ENCODE data around the gene RRN3.
"Not testable (repeated sequence)": the region's sequence is repeated elsewhere in the genome, so short reads cannot be mapped to it uniquely, and the experiment has no call there.

RRN3 gene

DNA sequence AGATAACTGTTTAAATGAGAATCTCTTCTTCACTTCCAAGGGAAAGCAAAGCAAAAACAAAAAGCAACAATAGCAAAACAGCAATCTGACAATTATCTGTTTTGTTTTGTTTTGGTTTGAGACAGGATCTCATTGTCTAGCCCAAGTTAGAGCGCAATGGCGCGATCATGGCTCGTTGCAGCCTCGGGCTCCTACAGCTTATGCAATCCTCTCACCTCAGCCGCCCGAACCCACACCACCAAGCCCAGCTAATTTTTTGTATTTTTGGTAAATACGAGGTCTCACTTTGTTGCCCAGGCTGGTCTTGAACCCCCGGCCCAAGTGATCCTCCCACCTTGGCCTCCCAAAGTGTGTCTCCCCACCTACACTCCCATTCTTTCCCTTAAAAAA lies 2.5 kb upstream of the RRN3 start:
- DNase-seq, result not testable (repeated sequence)

DNA sequence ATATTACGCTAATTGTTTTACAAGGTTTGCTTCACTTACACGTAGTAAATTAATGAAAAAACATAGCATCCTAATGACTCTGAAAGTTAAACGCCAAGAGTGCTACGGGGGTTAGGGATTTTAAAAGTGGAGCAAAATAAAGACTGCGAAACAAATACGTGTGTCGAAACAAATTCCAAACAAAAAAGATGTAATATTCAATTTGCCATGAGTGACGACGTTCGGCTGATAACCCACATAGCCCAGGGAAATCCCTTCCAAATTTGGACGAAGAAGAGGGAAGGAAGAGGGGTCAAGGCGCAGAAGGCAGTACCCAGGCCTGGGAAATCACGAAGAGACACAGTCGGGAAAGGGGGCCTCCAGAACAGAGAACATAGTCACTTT lies 509 bp downstream of the RRN3 start:
- not testable (repeated sequence) for DNase-seq

DNA sequence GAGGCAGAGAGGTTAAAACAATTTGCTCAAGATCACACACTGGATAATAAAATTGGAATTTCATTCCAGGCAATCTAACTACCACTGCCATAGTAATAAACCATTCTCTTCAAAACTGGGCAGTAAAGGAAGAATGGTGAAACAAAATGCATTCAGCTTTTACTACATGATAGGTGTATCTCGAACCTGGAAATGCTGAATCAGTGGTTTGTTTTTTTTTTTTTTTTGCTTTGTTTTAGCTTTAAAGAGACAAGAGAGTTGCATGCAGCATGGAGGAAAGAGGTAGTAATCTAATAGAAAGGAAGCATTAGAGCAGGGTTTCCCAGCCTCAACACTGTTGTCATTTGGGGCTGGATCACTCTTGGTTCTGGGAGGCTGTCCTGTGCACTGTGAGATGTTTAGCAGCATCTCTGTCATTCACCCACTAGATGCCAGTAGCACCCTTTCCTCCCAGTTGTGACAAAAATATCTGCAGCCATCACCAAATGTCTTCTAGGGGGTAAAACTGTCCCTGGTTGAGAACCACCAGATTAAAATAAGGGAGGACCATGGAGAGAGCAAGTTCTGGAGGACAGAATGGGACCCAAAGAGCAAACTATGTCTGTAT lies 3.3 kb downstream of the RRN3 start:
- not testable (repeated sequence) for DNase-seq

DNA sequence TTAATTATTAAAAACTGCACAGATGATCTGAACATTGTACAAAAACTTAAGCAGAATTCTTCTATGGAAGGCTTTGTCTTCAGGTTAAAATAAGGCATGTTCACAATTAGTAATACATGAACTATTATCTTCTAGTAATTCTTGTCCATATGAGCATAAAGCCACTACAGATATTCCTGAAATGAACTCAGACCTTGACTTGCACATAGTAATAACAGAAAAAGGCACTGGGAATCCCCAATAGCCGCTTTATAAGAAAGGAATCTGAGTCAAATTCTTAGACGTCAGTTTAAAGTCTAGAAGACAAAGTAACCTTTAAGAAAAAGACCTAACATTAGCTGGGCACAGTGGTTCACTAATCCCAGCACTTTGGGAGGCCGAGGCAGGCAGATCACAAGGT lies 11.3 kb downstream of the RRN3 start:
- DNase-seq, result not testable (repeated sequence)

DNA sequence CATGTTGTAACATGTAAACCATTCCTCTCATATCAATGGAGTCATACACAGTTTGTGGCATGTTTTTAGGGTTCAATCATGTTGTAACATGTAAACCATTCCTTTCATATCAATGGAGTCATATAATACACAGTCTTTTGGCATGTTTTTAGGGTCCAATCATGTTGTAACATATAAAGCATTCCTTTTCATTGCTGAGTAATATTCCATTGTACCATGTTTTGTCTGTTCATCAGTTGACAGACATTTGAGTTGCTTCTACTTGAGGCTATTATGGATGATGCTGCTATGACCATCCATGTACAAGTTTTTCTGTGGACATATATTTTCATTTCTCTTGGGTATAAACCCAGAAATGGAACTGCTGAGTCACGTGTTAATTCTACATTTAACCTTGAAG lies 13.2 kb downstream of the RRN3 start:
- not testable (repeated sequence) for DNase-seq

DNA sequence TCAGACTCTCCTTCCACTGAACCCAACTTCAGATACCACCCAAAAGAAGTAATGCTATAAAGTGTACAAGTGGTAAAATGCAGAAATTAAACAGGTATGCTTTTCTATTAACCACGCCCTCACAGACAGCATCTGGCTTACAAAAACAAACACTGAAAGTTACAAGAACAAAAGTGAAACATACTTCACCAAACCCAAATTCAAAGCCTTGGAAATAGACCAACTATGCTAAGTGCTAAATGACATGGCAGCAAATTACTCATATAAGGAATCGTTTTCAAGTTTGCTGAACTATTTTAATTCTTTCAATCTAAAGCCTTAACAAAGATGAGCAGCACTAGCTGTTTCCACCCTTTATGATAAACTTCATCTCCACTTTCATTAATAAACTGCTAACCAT lies 17.9 kb downstream of the RRN3 start:
- not testable (repeated sequence) for DNase-seq

DNA sequence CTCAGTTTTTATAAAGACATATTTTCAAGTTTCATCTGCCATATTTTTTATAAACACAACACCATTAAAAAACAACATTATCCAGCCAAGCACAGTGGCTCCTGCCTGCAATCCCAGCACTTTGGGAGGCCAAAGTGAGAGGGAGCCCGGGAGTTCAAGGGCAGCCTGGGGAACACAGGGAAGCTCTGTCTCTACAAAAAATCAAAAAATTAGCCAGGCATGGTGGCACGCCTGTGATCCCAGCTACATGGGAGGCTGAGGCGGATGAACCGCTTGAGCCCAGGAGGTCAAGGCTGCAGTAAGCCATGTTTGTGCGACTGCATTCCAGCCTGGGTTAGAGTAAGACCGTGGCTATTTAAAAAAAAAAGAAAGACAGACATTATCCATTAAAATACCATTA lies 21.0 kb downstream of the RRN3 start:
- DNase-seq, result no peak

DNA sequence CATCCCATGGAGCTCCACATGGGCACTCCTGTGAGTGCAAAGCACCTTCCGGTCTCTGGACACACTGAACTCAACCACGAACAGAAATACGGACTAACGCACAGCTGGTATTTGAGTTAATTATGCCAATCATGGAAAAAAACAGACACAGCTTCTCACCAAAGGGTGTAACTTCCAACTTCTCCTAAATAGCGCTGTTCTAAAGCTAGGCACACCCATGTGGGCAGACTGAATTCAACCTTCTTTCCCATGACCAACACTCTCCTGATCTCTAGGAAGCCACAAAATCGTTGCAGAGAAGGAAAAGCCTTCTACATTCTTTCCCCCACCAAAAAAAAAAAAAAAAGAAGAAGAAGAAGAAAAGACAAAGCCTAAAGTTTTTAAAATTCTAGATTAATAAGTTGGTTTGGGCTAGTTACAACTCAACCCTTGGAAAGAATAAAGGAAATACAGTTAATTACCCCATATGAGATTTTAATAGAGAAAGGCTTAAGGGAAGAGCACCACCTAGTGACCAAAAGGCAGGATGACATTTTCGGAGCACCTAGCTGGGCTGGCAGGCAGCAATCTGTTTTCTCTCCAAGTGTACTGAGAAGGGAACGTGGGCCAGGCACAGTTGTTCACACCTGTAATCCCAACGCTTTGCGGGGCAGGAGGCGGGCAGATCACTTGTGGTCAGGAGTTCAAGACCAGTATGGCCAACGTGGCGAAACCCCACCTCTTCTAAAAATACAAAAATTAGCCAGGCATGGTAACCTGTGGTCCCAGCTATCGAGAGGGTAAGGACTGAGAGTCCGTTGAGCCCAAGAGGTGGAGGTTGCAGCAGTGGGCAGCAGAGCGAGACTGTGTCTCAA lies 21.9 kb downstream of the RRN3 start:
- DNase-seq, result not testable (repeated sequence)

DNA sequence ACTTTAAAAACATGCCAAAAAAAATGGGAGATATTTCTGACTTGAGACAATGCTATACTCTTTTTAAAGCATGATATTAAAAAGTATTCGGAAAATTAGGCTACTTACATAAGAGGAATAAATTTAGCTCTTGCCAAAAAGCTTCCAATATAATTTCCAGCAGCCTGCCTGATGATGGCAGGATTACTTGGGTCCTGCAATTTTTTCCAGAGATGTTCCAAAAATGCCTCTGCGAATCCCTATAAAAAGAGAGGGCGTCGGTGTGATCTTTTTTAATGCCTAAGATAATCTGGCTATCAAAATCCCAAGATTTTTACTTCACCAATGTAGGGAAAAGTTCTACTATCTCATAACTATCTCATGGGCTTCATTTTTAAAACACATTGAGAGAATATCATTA lies 23.1 kb downstream of the RRN3 start:
- not testable (repeated sequence) for DNase-seq

DNA sequence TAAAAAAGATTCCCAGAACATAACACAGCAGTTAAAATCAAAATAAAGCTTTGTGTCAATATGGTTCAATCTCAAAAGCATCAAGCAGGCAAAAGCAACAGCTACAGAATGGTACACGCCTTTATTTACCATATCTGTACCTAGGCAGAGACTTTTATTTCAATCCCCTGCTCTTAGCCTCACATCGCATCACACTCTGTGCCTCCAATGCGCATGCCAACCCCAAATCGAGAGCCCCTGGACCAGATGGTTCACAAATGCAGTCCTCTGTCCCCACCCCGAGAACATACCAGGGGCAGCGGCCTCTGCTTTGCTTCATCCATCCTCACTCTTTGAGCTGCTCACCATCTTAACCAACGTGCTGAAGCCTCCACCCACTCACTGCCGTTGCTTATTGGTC lies 27.4 kb downstream of the RRN3 start:
- DNase-seq, result not testable (repeated sequence)

DNA sequence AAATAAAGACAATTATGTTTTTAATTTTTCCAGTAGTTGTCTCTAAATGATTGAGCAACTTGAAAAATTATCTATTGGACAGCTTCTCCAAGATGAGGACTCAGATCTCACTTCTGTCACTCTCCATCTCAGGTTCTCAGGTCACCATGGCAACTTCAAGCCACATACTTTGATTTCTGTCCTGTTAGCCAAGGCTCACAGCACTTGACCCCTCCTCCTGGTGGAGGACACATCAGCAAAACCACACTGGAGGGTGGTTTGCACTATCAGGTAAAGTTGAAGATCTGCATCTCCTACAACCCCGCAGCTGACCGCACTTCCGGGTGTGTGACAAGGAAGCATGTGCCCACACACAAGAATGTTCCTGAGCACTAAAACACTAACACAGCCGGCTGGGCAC lies 28.1 kb downstream of the RRN3 start:
- not testable (repeated sequence) for DNase-seq

DNA sequence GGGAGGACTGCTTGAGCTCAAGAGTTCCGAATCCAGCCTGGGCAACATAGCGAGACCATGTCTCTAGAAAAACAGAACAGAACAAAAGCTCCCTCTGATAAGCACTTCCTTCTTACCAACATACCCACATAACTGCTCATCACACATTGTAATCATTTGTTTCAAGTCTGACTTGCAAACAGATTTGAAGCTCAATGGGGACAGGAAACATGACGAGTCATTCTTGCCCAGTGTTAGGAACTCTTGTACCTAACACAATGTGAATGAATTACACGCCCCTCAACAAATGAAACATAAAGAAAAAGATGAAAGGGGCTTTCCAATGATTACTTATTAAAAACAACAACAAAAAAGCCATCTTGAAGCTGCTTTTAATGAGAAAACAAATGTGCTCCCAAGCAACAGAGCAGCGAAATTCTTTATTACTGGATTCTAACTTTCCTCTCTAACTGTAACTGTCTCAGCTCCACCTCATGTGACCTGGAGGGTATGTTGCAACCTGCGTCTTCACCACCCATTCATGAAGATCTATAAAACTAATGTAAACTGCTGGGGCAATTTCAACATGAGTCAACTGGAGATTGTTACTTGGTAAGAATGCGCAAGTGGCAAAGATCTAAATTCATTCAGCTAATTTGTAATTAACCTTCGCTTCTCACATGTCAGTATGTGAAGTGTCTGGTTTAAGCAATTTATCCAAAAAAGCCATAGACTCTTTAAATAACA lies 31.8 kb downstream of the RRN3 start:
- DNase-seq, result not testable (repeated sequence)

DNA sequence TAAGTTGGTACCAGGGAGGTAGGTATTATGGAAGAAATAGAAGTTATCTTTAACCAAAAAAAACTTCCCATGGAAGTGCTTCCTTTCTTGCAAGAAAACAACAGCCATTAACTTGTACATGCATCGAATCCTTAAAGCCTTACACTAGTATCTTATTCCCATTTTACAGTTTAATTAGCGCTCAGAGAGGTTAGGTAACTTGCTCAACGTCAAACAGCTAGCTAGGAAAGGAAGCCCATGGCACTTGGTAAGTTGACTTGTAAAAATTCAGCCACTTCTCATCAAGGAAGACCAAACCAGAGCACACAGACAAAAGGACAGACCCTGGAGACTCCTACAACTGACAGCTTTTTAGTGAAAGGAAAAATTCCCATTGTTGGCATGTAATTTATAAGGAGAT lies 34.7 kb downstream of the RRN3 start:
- no peak for DNase-seq

DNA sequence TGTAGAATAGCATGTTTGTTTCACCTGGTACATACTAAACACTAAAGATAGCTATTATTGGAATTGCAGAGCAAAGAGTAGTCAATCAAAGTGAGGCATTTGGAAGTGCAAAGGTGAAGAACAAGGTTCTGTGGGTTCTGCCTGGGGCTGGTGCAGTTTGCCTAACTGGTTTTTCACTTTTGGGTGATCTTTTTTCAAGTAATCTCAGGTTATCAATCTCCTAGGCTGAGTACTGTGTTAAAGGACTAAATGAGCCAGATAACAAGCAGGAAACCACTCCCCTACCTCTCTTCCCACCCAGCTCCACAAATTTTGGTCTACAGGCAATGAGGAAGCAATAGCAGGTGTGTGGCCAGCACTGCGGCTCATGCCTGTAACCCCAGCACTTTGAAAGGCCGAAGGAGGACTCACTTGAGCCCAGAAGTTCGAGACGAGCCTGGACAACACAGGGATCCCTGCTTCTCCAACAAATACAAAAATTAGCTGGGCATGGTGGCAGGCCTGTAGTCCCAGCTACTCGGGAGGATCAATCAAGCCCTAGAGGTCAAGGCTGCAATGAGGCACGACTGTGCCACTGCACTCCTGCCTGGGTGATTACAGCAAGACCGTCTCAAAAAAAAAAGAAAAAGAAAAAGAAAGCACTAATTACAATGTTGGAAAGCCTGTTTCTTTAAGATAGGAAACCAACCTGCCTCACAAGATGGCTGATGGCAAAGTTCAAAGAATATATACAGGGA lies 36.2 kb downstream of the RRN3 start:
- no peak for DNase-seq

DNA sequence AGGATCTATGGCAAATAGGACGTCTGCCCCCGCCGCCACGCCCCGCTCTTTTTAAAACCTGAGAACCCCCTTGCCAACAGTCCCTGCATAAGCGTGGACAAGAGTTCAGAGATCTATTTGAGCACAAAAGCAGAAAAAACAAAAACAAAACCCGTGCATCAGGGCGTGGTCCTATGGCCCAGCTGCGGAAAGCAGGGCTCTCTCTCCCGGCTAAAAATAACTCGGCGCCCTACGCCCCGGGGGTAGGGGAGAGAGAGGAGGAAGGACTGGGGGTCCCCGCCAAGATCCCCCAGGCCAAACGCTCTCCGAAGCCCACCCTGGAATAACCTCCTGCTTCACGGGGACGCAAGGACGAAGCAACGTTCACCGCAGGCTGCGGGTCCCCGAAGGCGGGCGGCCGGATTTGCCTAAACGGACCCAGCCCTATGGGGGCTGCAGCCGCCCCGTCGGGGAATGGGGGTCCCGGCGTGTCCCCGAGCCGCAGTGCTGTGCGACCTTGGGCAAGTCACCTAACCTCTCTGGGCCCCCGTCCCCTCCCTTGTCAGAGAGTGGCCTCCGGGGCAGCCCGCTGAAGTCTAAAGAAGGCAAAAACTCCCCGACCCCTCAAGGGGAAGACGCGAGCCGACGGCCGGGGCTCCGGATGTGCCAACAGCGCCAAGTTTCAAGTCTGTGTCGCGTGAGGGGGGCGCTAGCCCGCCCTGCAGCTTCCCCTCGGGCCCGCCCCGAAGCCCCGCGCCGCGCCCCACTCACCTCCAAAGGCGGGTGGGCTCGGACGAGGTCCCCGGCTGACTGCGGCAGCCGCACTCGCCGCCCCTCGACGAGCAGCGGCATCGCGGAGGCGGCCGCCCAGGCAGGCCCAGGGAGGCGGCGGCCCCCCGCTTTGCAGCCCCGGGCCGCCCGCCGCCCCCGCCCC lies 38.7 kb downstream of the RRN3 start:
- DNase-seq, result peak; percentile 66

DNA sequence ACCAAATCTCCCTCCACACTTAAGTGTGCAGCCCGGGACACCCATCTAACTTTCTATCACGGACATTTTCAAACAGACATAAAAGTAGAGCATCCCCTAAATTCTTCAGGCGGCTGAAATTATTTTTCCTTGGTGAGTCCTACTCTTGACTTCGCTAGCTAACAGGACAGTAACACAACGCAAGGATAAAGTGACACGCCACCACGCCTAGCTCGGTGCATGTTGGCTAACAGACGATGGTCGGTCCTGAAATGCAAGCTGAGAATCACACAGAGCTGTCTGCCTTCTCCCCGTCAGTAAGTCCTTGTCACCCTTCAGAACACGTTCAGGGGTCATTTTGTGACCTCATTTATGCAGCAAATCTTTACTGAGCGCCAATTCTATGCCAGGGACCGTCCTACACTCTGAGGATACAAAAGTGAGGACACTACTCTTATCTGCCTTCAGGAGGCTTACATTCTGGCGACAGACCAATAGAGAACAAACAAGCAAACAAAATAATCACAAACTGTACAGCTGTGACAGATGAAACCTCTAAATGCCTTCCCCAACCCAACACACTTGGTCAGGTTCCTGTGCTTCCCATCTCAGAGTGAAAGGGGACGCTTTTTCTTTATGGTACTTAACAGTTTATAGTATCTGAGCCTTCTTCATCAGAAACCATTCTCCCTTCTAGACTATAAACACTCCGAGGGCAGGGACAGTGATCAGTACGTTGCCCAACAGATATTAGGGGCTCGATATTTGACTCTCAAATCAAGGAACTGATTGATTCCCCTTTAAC lies 39.5 kb downstream of the RRN3 start:
- DNase-seq, result no peak

DNA sequence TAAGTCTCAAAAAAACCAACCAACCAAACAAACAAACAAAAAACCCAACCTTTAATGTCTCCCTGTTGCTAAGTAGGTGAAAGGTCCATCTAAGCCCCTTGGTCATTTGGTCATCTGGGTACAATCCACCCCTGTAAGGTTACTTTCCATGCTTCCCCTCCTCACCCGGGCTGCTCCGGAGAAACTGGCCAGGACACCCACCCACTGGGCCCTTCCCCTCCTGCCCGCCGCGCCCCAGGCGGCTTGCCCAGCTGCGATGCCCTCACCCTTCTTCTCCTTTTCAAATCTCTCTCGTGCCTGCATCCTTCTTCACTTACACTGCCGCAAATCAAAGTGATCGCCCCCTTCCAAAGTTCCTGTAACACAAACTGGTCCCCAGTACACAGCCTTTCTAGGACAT lies 40.2 kb downstream of the RRN3 start:
- DNase-seq, result no peak

DNA sequence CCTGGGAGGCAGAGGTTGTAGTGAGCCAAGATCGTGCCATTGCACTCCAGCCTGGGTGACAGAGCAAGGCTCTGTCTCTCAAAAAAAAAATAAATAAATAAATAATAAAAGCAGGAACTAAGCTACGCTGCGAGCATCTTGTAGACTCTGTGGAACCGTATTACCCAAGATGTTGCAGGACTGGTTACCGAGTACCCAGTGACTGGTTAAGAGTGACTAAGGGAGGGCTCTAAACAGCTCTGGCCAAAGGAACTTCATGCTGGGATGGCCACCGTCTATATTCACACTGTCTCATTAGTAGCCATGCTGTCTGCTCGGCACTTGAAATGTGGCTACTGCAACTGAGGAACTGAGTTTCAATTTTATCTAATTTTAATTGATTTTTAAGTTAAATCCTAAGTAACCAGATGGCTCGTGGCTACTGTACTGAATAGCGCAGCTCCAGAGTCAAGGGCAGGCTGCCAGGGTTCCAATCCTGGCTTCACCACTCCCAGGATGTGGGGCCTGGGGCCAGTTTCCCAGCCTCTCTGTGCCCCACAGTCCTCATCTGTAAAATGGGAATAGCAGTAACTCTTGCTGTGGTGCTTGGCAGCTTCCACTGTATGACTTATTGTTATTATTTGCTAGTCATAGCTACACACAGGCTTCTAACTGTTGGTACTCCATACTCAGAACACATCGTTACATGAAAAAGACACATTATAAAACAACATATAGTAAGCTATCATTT lies 41.2 kb downstream of the RRN3 start:
- DNase-seq, result no peak

DNA sequence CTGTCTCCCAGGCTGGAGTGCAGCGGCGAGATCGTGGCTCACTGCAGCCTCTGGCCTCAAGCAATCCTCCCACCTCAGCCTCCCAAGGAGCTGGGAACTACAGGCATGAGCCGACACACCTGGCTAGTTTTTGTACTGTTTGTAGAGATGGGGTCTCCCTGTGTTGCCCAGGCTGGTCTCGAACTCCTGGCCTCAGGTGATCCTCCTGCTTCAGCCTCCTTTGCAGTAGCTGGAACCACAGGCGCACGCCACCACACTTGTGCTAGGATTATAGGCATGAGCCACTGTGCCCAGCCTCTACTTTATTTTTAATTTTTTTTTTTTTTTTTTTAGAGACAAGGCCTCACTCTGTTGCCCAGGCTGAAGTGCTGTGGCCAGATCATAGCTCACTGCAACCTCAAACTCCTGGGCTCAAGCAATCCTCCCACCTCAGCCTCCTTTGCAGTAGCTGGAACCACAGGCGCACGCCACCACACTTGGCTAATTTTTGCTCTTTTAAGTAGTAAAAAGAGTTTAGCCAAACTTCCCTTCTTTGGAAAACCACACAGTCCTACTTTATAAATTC lies 42.6 kb downstream of the RRN3 start:
- DNase-seq, result no peak

DNA sequence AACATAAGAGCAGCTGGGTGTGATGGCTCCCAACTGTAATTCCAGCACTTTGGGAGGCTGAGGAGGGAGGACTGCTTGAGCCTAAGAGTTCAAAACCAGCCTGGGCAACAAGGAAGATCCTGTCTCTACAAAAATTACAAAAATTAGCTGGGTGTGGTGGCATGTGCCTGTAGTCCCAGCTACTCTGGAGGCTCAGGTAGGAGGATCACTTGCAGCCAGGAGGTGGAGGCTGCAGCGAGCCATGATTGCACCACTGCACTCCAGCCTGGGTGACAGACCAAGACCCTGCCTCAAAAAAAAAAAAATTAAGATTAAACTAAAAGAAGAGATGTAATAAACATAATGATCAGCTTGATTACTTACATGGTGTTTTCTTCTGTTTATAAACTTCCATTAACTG lies 43.6 kb downstream of the RRN3 start:
- not testable (repeated sequence) for DNase-seq

Measured in activated CD4-positive, alpha-beta T cell treated with anti-CD3 and anti-CD28 coated beads, Interleukin-2, amount 50 U/mL, for 1 hour (primary cell).